GM19324 (cell line): Measurements from ENCODE around the gene PRTFDC1.
"Not testable (repeated sequence)": the region's sequence is repeated elsewhere in the genome, so short reads cannot be mapped to it uniquely, and the experiment has no call there.

Source experiments
- ATAC-seq: cut with Tn5 transposase; IDR thresholded peaks from one replicate; pipeline ENCODE4 v1.9.1; 2021; ENCODE audit warnings: mild to moderate bottlenecking, moderate library complexity; ENCODE audit not compliant: unreplicated experiment, low FRiP score

PRTFDC1 gene

GRCh38 chr10:24935504-24936292 lies 16.7 kb downstream of the PRTFDC1 start:
- ATAC-seq, result no peak

- no peak for ATAC-seq
These were observed 21.2 kb downstream of the PRTFDC1 start for GRCh38 chr10:24931236-24931635.

GRCh38 chr10:24930427-24930826 lies 22.0 kb downstream of the PRTFDC1 start:
- no peak for ATAC-seq

DNA sequence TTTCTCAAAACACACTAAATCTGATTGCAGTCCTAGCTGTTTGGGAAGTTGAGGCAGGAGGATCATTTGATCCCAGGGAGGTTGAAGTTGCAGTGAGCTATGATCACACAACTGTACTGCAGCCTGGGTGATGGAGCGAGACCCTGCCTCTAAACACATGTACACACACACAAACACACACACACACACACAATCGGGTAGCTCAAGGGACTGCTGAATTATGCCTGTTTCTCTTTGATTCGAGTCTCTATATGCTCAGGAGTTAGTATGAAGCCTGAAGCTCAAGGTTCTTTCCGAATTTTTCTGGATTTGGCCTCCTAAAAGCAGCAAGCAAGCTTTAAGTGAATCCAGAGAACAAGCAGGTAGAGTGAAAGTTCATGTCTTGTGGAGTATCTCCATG lies 22.5 kb downstream of the PRTFDC1 start:
- ATAC-seq, result no peak

DNA sequence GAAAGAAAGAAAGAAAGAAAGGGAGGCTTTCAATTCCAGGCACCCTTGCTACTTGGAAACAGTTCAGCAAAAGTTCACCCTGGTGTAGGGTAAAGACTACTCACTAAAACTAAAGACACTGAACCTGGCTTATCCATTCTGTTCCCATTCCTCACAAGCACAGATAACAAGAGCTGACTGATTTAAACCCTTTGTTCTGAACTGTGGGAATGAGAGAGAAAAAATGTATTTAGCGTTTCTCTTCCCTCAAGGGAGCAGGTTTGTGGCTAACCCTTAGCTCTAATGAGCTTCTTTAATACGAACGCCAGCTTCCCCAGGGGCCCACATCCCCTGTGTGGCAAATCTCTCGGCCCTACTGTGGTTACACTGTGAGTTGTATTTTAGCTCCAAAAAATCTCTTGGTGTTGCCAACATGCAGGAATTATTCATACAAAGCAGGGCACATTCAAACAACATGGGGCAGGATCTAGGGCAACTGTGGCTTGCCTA lies 23.3 kb downstream of the PRTFDC1 start:
- no peak for ATAC-seq

DNA sequence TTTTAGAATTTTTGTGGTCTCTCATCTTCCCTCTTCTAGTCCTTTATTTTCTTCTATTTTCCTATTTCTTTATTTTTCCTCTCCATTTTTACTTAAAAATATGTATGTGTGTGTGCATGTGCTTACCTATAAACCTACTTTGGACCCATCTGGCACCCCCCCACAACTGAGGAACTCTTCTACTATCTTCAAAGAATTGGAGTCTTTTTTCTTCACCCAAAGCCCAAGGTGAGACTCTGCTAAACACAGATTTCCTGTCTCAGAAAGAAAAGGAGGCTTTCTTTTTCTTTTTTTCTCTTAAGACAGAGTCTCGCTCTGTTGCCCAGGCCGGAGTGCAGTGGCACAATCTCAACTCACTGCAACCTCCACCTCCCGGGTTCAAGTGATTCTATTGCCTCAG lies 24.2 kb downstream of the PRTFDC1 start:
- ATAC-seq, result no peak

DNA sequence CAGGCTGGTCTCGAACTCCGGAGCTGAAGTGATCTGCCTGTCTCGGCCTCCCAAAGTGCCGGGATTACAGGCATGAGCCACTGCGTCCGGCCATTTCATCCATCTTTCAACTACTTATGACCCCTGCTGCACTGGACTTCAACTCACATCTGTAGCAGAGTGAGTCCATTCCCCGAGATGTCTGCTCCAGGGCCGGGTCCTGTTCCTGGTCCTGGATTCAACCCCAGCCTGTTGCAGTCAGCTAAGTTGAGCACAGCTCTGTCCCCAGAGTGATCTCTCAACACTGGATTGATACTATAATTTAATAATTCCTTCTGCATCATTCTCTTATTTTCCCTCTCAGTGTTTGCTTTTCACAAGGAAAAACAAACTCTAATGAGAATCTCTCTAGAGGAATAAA lies 25.8 kb downstream of the PRTFDC1 start:
- no peak for ATAC-seq

GRCh38 chr10:24925799-24926198 lies 26.6 kb downstream of the PRTFDC1 start:
- ATAC-seq, result no peak

GRCh38 chr10:24924483-24924882 lies 27.9 kb downstream of the PRTFDC1 start:
- not testable (repeated sequence) for ATAC-seq

GRCh38 chr10:24922222-24922868 lies 30.1 kb downstream of the PRTFDC1 start:
- not testable (repeated sequence) for ATAC-seq

DNA sequence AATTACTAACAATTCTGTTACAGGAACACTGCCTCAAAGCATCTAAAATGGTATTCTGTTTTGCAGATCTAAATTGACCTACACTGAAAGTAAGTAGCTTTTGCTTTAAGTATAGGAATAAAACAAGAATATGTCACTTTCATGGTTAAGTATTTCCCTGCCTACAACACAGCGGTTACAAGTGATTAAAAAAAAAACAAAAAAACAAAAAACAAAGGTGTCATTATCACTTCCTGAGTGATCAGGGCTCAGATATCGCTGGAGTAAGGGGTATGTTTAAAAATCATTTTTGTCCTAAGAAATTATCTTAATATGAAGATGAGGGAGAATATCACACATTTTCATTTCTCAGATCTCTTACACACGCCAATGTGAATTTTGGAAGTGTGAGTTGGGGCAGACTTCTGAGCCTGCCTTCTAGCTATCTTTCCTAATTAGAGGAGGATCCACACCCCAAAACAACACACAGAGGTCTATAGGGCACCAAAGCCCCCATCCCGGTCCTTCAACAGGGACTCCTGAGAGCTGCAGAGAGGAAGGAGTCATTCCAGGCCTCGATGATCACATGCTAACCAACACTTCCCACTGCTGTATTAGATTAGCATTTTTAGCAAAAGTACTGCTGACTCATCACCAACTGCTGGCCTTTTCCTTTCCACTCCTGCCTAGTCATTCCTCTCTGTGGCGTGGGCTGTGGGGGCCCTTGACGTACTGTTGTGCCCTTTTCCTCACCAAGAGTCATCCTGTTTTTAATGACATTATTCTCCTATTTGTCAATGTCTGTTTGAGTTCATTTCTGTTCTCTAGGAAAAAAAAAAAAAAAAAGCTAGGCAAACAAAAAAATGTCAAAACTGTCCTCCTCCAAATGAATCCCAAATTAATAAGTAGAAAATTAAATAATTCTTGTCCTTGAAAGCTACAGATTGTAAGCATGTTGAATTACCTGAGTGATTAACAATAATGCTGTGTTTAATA lies 31.2 kb downstream of the PRTFDC1 start:
- ATAC-seq, result no peak

- not testable (repeated sequence) for ATAC-seq
These were observed 32.2 kb downstream of the PRTFDC1 start for GRCh38 chr10:24920192-24920591.

- not testable (repeated sequence) for ATAC-seq
These were observed 32.8 kb downstream of the PRTFDC1 start for GRCh38 chr10:24919629-24920028.

- no peak for ATAC-seq
These were observed 34.4 kb downstream of the PRTFDC1 start for GRCh38 chr10:24917979-24918378.

DNA sequence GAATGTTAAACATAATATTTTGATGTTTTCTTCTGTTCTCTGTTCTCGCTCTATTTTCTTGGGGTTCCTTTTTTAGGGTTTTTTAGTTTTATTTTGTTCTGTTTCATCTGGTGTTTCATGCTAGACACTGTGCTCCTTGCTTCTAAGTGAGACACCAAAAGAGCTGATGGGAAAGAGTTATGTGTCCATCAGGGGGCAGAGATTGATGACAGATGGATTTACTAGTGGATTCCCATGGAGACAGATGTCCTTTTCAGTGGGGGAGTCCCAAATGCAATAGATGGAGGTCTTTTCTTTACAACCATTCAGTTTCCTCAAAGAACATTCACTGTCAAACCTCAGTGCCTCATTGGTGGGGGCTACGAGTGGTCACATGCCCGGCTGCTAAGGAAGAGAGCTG lies 34.9 kb downstream of the PRTFDC1 start:
- no peak for ATAC-seq

DNA sequence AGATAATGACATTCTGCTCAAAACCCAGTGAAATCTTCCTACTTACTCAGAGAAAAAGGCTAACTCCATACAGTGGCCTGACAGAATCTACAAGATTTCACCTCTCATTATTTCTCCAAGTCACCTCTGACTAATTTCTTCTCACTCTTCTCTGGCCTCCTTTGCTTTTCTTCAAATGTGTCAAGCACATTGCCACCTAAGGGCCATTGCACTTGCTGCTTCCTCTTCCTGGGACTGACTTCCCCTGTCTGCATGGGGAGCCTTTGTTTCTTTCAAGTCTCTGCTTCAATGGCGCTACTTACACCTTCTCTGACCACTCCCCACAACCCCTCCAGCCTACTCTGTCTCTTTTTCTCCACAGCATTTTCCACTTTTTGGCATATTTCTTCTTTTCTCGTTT lies 36.0 kb downstream of the PRTFDC1 start:
- ATAC-seq, result no peak

DNA sequence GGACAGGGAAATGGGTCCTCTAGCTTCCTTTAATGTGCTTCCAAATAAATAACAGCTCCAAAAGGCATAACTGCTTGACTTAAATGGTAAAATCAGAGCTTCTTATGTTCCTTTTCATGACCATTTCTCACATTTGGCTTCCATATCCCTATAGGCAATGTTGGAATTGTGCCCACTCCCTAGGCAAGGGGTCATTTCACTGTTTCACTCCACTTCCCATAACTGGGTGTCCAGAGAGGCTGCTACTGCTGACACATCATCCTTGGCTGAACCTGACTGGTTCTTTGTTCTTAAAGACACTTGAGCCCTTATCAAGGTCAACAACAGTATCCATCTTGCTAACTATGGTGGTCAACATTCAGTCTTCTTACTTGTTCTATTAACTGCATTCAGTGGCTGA lies 37.1 kb downstream of the PRTFDC1 start:
- no peak for ATAC-seq

GRCh38 chr10:24914148-24914547 lies 38.3 kb downstream of the PRTFDC1 start:
- no peak for ATAC-seq

DNA sequence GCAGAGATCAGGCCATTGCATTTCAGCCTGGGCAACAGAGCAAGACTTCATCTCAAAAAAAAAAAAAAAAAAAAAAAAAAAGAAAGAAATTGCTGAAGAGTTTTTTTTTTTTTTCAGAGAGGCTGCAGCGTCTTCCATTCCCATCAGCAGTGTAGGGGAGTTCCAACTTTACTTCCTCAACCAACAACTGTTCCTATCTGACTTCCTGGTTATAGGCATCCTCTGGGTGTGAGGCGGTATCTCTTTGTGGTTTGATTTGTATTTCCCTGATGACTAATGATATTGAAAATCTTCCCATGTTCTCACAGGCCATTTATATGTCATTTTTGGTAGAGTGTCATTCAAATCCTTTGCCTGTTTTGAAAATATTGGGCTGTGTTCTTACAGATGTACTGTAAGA lies 40.2 kb downstream of the PRTFDC1 start:
- ATAC-seq, result no peak

DNA sequence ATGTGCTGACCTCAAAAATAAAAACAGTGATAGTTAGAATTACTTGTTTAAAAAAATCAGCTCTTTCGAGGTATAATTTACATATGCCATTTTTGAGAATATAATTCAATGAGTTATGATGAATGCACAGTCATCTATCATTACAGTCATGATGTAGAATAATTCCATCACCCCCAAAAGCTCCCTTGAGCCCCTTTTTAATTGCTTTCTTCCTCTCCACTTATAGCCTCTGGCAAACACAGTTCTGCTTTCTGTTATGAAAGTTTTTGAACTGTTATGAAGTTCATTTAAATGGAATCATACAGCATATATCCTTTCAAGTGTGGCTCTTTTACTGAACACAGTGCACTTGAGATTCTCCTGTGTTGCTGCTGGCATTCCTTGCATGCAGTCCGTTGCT lies 41.4 kb downstream of the PRTFDC1 start:
- no peak for ATAC-seq

GRCh38 chr10:24910574-24910973 lies 41.8 kb downstream of the PRTFDC1 start:
- no peak for ATAC-seq
